SK-N-MC (cell line): ENCODE results near the gene MXD4.

Source experiments
- EZH2 ChIP-seq: fragments of 200-600 bp; sonication (generic); IDR thresholded peaks from one replicate; pipeline ENCODE4 v1.6.1; 2017; ENCODE audit warnings: antibody characterized with exemption
- FOXP2 ChIP-seq: optimal IDR thresholded peaks from 2 replicates; pipeline ENCODE3; 2011; ENCODE audit warnings: mild to moderate bottlenecking, moderate library complexity; ENCODE audit not compliant: insufficient read depth; ENCODE audit errors: extremely low read length, control extremely low read depth
- POLR2AphosphoS5 ChIP-seq: IDR thresholded peaks from 2 replicates; pipeline ENCODE4 v1.6.1; 2012; ENCODE audit warnings: mild to moderate bottlenecking, low read depth, low read length, borderline replicate concordance

DNA sequence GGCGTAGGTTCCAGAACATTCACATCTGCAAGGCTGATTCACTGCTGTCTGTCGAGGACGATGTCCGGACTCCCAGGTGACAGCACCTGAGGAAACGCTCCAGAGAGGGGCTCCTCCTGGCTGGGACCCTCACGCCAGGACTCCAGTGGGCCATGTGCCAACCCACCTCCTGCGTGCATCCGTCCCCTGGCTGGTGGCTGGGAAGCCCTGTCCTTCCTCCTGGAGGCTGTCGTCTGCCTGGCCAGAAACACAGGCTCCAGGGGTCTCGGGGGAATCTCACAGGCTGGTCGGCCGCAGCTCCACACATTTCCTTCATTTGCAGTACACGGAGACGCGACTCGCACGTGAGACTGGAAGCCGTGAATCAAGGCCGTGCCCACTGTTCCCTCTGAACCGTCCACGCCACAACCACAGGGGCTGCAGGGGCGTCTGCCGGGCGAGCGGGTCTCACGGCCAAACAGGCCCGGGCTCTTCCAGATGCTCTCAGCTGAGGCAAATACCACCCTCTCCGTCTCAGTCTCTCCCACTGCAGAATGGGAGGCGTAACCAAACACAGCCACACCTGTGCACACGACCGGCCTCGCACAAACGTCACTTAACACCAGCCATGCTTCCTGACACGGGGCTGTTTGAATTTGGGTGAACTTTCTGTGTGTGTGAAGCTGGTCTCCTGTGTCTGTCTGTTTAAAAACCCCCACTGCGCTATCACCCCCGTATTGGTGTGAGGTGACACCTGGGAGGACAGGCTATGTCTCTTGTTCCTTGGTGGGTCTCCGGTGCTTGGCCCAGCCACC is 38.7 kb upstream of the MXD4 start:
- TF ChIP-seq POLR2AphosphoS5 (no peak), EZH2 (no peak), FOXP2 (no peak)
